T-helper 1 cell treated with Interleukin-12 subunit alpha and Interleukin-12 subunit beta and Interleukin-4 antibody, amounts not matched to agents 30 μg/mL and 1 μg/mL, for 36 hours (primary cell): ENCODE results near the gene R3HDM2.
"Not testable (repeated sequence)": the region's sequence is repeated elsewhere in the genome, so short reads cannot be mapped to it uniquely, and the experiment has no call there.

Experiments used
- H3K27ac Mint-ChIP-seq: one replicate; pipeline ENCODE4 v1.8.0; 2021; ENCODE audit warnings: mild to moderate bottlenecking, mixed read lengths
- H3K27me3 Mint-ChIP-seq: one replicate; pipeline ENCODE4 v1.8.0; 2021; ENCODE audit warnings: low read depth, mixed read lengths
- H3K36me3 Mint-ChIP-seq: one replicate; pipeline ENCODE4 v1.8.0; 2021; ENCODE audit warnings: low read depth, mixed read lengths
- H3K4me1 Mint-ChIP-seq: one replicate; pipeline ENCODE4 v1.8.0; 2021; ENCODE audit warnings: low read depth, mixed read lengths
- H3K4me3 Mint-ChIP-seq: one replicate; pipeline ENCODE4 v1.8.0; 2021; ENCODE audit warnings: mild to moderate bottlenecking, moderate library complexity, mixed read lengths
- H3K9me3 Mint-ChIP-seq: one replicate; pipeline ENCODE4 v1.8.0; 2021; ENCODE audit warnings: mixed read lengths

Gene R3HDM2

GRCh38 chr12:57431654-57432188 lies 878 bp upstream of the R3HDM2 start:
- Mint-ChIP-seq H3K27me3 (no peaks in the 10 kb centered on the region), H3K27ac (peak overlapping the region; percentile 97), H3K36me3 (peaks cover 3% of the 10 kb centered on the region), H3K4me1 (peaks cover 25% of the 10 kb centered on the region), H3K9me3 (no peaks in the 10 kb centered on the region), H3K4me3 (peak overlapping the region; percentile 86)

GRCh38 chr12:57430112-57430930 lies 522 bp downstream of the R3HDM2 start:
- peaks cover 5% of the 10 kb centered on the region for H3K36me3 Mint-ChIP-seq
- H3K27me3 Mint-ChIP-seq: no peaks in the 10 kb centered on the region
- H3K27ac Mint-ChIP-seq: peak overlapping the region; percentile 99
- no peaks in the 10 kb centered on the region for H3K9me3 Mint-ChIP-seq
- H3K4me1 Mint-ChIP-seq: peaks cover 28% of the 10 kb centered on the region
- H3K4me3 Mint-ChIP-seq: peak overlapping the region; percentile 94

GRCh38 chr12:57429473-57430111 lies 1.3 kb downstream of the R3HDM2 start:
- Mint-ChIP-seq H3K27me3 (no peaks in the 10 kb centered on the region), H3K4me1 (peaks cover 27% of the 10 kb centered on the region), H3K4me3 (peak overlapping the region; percentile 94), H3K9me3 (no peaks in the 10 kb centered on the region), H3K36me3 (peaks cover 6% of the 10 kb centered on the region), H3K27ac (peak overlapping the region; percentile 99)

GRCh38 chr12:57428965-57429364 lies 1.9 kb downstream of the R3HDM2 start:
- Mint-ChIP-seq H3K27ac (peak overlapping the region; percentile 74), H3K27me3 (no peaks in the 10 kb centered on the region), H3K4me1 (peaks cover 27% of the 10 kb centered on the region), H3K36me3 (peaks cover 10% of the 10 kb centered on the region), H3K9me3 (no peaks in the 10 kb centered on the region), H3K4me3 (peak overlapping the region; percentile 94)

- not testable (repeated sequence) for H3K27me3 Mint-ChIP-seq, H3K27ac Mint-ChIP-seq, H3K9me3 Mint-ChIP-seq, H3K4me3 Mint-ChIP-seq
- H3K36me3 Mint-ChIP-seq: peaks cover 18% of the 10 kb centered on the region
- peaks cover 27% of the 10 kb centered on the region for H3K4me1 Mint-ChIP-seq
Observed at GRCh38 chr12:57426948-57427347, 3.9 kb downstream of the R3HDM2 start.

GRCh38 chr12:57420482-57420881 lies 10.4 kb downstream of the R3HDM2 start:
- peaks cover 17% of the 10 kb centered on the region for H3K36me3 Mint-ChIP-seq
- H3K27me3 Mint-ChIP-seq: no peaks in the 10 kb centered on the region
- no peaks in the 10 kb centered on the region for H3K9me3 Mint-ChIP-seq
- H3K4me3 Mint-ChIP-seq: no peak overlapping the region
- H3K27ac Mint-ChIP-seq: no peak overlapping the region
- H3K4me1 Mint-ChIP-seq: peaks cover 4% of the 10 kb centered on the region

- H3K4me1 Mint-ChIP-seq: peaks cover 4% of the 10 kb centered on the region
- no peak overlapping the region for H3K4me3 Mint-ChIP-seq
- H3K36me3 Mint-ChIP-seq: peaks cover 14% of the 10 kb centered on the region
- no peaks in the 10 kb centered on the region for H3K9me3 Mint-ChIP-seq
- no peak overlapping the region for H3K27ac Mint-ChIP-seq
- no peaks in the 10 kb centered on the region for H3K27me3 Mint-ChIP-seq
Observed at GRCh38 chr12:57419495-57419894, 11.3 kb downstream of the R3HDM2 start.

- Mint-ChIP-seq H3K27me3 (no peaks in the 10 kb centered on the region), H3K4me1 (peaks cover 4% of the 10 kb centered on the region), H3K27ac (no peak overlapping the region), H3K4me3 (no peak overlapping the region), H3K36me3 (peaks cover 12% of the 10 kb centered on the region), H3K9me3 (no peaks in the 10 kb centered on the region)
Observed at GRCh38 chr12:57418255-57418654, 12.6 kb downstream of the R3HDM2 start.

- H3K27me3 Mint-ChIP-seq: no peaks in the 10 kb centered on the region
- H3K4me1 Mint-ChIP-seq: peaks cover 2% of the 10 kb centered on the region
- H3K36me3 Mint-ChIP-seq: peaks cover 6% of the 10 kb centered on the region
- no peaks in the 10 kb centered on the region for H3K9me3 Mint-ChIP-seq
- no peak overlapping the region for H3K27ac Mint-ChIP-seq
- no peak overlapping the region for H3K4me3 Mint-ChIP-seq
Observed at GRCh38 chr12:57416039-57416996, 14.5 kb downstream of the R3HDM2 start.

- Mint-ChIP-seq H3K27ac (no peak overlapping the region), H3K4me1 (peaks cover 2% of the 10 kb centered on the region), H3K9me3 (no peaks in the 10 kb centered on the region), H3K4me3 (no peak overlapping the region), H3K27me3 (no peaks in the 10 kb centered on the region), H3K36me3 (peaks cover 2% of the 10 kb centered on the region)
Observed at GRCh38 chr12:57415088-57415487, 15.8 kb downstream of the R3HDM2 start.

- not testable (repeated sequence) for H3K9me3 Mint-ChIP-seq, H3K4me3 Mint-ChIP-seq, H3K27ac Mint-ChIP-seq, H3K36me3 Mint-ChIP-seq, H3K27me3 Mint-ChIP-seq, H3K4me1 Mint-ChIP-seq
Observed at GRCh38 chr12:57414160-57414559, 16.7 kb downstream of the R3HDM2 start.

GRCh38 chr12:57410534-57410933 lies 20.3 kb downstream of the R3HDM2 start:
- Mint-ChIP-seq H3K27ac (no peak overlapping the region), H3K4me3 (no peak overlapping the region), H3K4me1 (no peaks in the 10 kb centered on the region), H3K27me3 (no peaks in the 10 kb centered on the region), H3K36me3 (peaks cover 2% of the 10 kb centered on the region), H3K9me3 (no peaks in the 10 kb centered on the region)

- Mint-ChIP-seq H3K27ac (no peak overlapping the region), H3K4me3 (no peak overlapping the region), H3K9me3 (no peaks in the 10 kb centered on the region), H3K4me1 (no peaks in the 10 kb centered on the region), H3K36me3 (no peaks in the 10 kb centered on the region), H3K27me3 (no peaks in the 10 kb centered on the region)
Observed at GRCh38 chr12:57404966-57405640, 25.7 kb downstream of the R3HDM2 start.

- not testable (repeated sequence) for H3K27me3 Mint-ChIP-seq, H3K4me3 Mint-ChIP-seq, H3K4me1 Mint-ChIP-seq, H3K27ac Mint-ChIP-seq, H3K36me3 Mint-ChIP-seq, H3K9me3 Mint-ChIP-seq
Observed at GRCh38 chr12:57402156-57402555, 28.7 kb downstream of the R3HDM2 start.
